ENCODE measurements around the gene PALD1. TPM values are rescaled to one million over a fixed set of nuclear protein-coding genes. Genes with fewer than 3 reads are reported as not detected.

The PALD1 gene
- total and polyA plus RNA-seq, 2 of the 13 experiments (the other 11 are each of a cell fraction or from before 2014, with no cell fraction given) = 0.07 to 0.09 TPM

GRCh38 chr10:70573599-70574506 is 95.3 kb downstream of the PALD1 start:
- Histone ChIP-seq H3K9me3 (ENCODE audit: low read length) (no peaks in the 10 kb centered on the region), H2AFZ (ENCODE audit: low read length) (no peak overlapping the region), H3K4me3 (replicated peaks in 1 of 3; ENCODE audit: insufficient read depth in 1 of 3, low read depth in 2 of 3, low read length in 3 of 3) (no peak overlapping the region), H3K36me3 (replicated peaks in 1 of 2; ENCODE audit: control insufficient read depth in 1 of 2, insufficient read depth in 2 of 2, low read length in 2 of 2) (no peaks in the 10 kb centered on the region), H3K4me2 (ENCODE audit: low read depth, low read length) (no peak overlapping the region), H3K27me3 (ENCODE audit: control insufficient read depth in 1 of 2, insufficient read depth in 2 of 2, low read length in 2 of 2) (no peaks in the 10 kb centered on the region), H3K9ac (ENCODE audit: insufficient read depth, low read depth, low read length) (no peak overlapping the region), H3K4me1 (ENCODE audit: insufficient read depth, low read length) (no peaks in the 10 kb centered on the region), H4K20me1 (ENCODE audit: insufficient read depth, low read length) (no peaks in the 10 kb centered on the region), H3K79me2 (ENCODE audit: insufficient read depth, low read length) (no peaks in the 10 kb centered on the region), H3K27ac (ENCODE audit: extremely low read length, insufficient read depth, low read length) (no peak overlapping the region)
- no TSS peak for BruUV-seq (replicated peaks)
- 44% methylated on average over 9 of the region's 11 CpGs for WGBS (ENCODE audit: low lambda C conversion rate)
- in situ Hi-C loops (cut with HindIII; ENCODE audit: extremely low pct_ligation_motif_present, low pct_unique_long_range_greater_than_20kb) (no loop called here), intact Hi-C loops (cut with micrococcal nuclease; ENCODE audit: unreplicated experiment) (no loop called here)
- DNase-seq (ENCODE audit: low spot score) (no peak), ATAC-seq (no peak), FAIRE-seq (no peak)
- TF ChIP-seq ZNF768 (CRISPR knock-in tag; IDR thresholded peaks at IDR 0.05) (no peak), ZNF615 (CRISPR knock-in tag; IDR thresholded peaks at IDR 0.05; ENCODE audit: borderline replicate concordance) (no peak), JUN (CRISPR knock-in tag; IDR thresholded peaks at IDR 0.05) (no peak), KLF11 (CRISPR knock-in tag; IDR thresholded peaks at IDR 0.05) (no peak), ZNF441 (CRISPR knock-in tag; IDR thresholded peaks at IDR 0.05; ENCODE audit: borderline replicate concordance) (no peak), RFX1 (IDR thresholded peaks at IDR 0.05) (no peak), ELF4 (CRISPR knock-in tag; IDR thresholded peaks at IDR 0.05; ENCODE audit: borderline replicate concordance) (no peak), ZNF781 (CRISPR knock-in tag; IDR thresholded peaks at IDR 0.05; ENCODE audit: borderline replicate concordance, not compliant biosample characterization) (no peak), XRCC5 (optimal IDR thresholded peaks at IDR 0.05; ENCODE audit: low read length) (no peak), PHB2 (IDR thresholded peaks at IDR 0.05; ENCODE audit: partially characterized antibody) (no peak)
- CTCF ChIA-PET (ENCODE audit: low intra/inter-chr PET ratio, low total read pairs) = no interaction called here
- POLR2A ChIA-PET = no interaction called here

Measured in HepG2 (cell line).